MM.1S (cell line): Measurements from ENCODE around the gene UIMC1.

Experiments used
- DNase-seq: peaks from one replicate; pipeline ENCODE4 v3.0.0-alpha.2; 2015
- H2AFZ ChIP-seq: fragments of 300-600 bp; sonication (generic); 2 replicates; pipeline ENCODE4 v1.6.0; 2016; ENCODE audit warnings: antibody characterized with exemption, low read length
- H3F3A ChIP-seq: fragments of 300-600 bp; sonication (generic); 2 replicates; pipeline ENCODE4 v1.6.1; 2016; ENCODE audit warnings: mild to moderate bottlenecking, antibody characterized with exemption, low read length, moderate library complexity, mixed read lengths; ENCODE audit not compliant: insufficient read depth
- H3K27ac ChIP-seq: fragments of 300-600 bp; sonication (generic); 2 replicates; pipeline ENCODE4 v1.5.1; 2016; ENCODE audit warnings: mild to moderate bottlenecking, low read length
- H3K27me3 ChIP-seq: fragments of 300-600 bp; sonication (generic); replicated peaks from 2 replicates; pipeline ENCODE4 v1.6.0; 2016; ENCODE audit warnings: low read length; ENCODE audit not compliant: insufficient read depth
- H3K36me3 ChIP-seq: fragments of 300-600 bp; sonication (generic); replicated peaks from 2 replicates; pipeline ENCODE4 v1.6.1; 2016; ENCODE audit warnings: mild to moderate bottlenecking, low read length, mixed read lengths; ENCODE audit not compliant: insufficient read depth
- H3K4me1 ChIP-seq: fragments of 300-600 bp; sonication (generic); 2 replicates; pipeline ENCODE4 v1.6.1; 2016; ENCODE audit warnings: low read length, mixed read lengths
- H3K4me2 ChIP-seq: fragments of 300-600 bp; sonication (generic); 2 replicates; pipeline ENCODE4 v1.6.0; 2016; ENCODE audit warnings: low read depth, low read length
- H3K4me3 ChIP-seq: fragments of 300-600 bp; sonication (generic); 2 replicates; pipeline ENCODE4 v1.5.1; 2016; ENCODE audit warnings: low read length, mixed read lengths
- H3K79me2 ChIP-seq: fragments of 300-600 bp; sonication (generic); 2 replicates; pipeline ENCODE4 v1.6.1; 2016; ENCODE audit warnings: mixed run types, low read length, mixed read lengths
- H3K9ac ChIP-seq: fragments of 300-600 bp; sonication (generic); 2 replicates; pipeline ENCODE4 v1.6.1; 2016; ENCODE audit warnings: low read length, mixed read lengths
- H3K9me2 ChIP-seq: fragments of 300-600 bp; sonication (generic); replicated peaks from 2 replicates; pipeline ENCODE4 v1.6.1; 2016; ENCODE audit warnings: mild to moderate bottlenecking, low read length, mixed read lengths; ENCODE audit not compliant: insufficient read depth
- H3K9me3 ChIP-seq: fragments of 300-600 bp; sonication (generic); replicated peaks from 2 replicates; pipeline ENCODE4 v1.6.1; 2016; ENCODE audit warnings: mild to moderate bottlenecking, low read length, mixed read lengths; ENCODE audit not compliant: insufficient read depth
- H4K20me1 ChIP-seq: fragments of 300-600 bp; sonication (generic); 2 replicates; pipeline ENCODE4 v1.6.1; 2016; ENCODE audit warnings: mild to moderate bottlenecking, low read length, moderate library complexity, mixed read lengths; ENCODE audit not compliant: insufficient read depth
- CTCF ChIP-seq: fragments of 300-600 bp; sonication (generic); IDR thresholded peaks from 2 replicates; pipeline ENCODE4 v1.5.1; 2016; ENCODE audit warnings: antibody characterized with exemption, low read length, mixed read lengths
- EZH2 ChIP-seq: fragments of 300-600 bp; sonication (generic); optimal IDR thresholded peaks from 2 replicates; pipeline ENCODE3; 2017; ENCODE audit warnings: low read depth, mild to moderate bottlenecking, antibody characterized with exemption, low read length, mixed read lengths
- EZH2phosphoT487 ChIP-seq: fragments of 300-600 bp; sonication (generic); IDR thresholded peaks from 2 replicates; pipeline ENCODE4 v1.6.1; 2018; ENCODE audit warnings: antibody characterized with exemption, low read length

Gene UIMC1

GRCh38 chr5:176959051-176959450, 47.5 kb downstream of the UIMC1 start:
- H3K4me1 ChIP-seq: no peaks in the 10 kb centered on the region
- H3F3A ChIP-seq: no peaks in the 10 kb centered on the region
- no peaks in the 10 kb centered on the region for H3K27me3 ChIP-seq
- no peak overlapping the region for H3K27ac ChIP-seq
- no peak overlapping the region for H3K4me2 ChIP-seq
- TF ChIP-seq EZH2phosphoT487 (no peak), CTCF (peak; percentile 46), EZH2 (no peak)
- H3K36me3 ChIP-seq: peaks cover 5% of the 10 kb centered on the region; the same call in 1 of the 2 replicates
- DNase-seq: peak; percentile 36
- no peak overlapping the region for H3K4me3 ChIP-seq
- H3K79me2 ChIP-seq: peaks cover 21% of the 10 kb centered on the region; the same call in 1 of the 2 replicates
- H3K9ac ChIP-seq: no peak overlapping the region
- no peak overlapping the region for H2AFZ ChIP-seq
- no peaks in the 10 kb centered on the region; the same call in 1 of the 2 replicates for H4K20me1 ChIP-seq
- H3K9me3 ChIP-seq: no peaks in the 10 kb centered on the region
- H3K9me2 ChIP-seq: no peaks in the 10 kb centered on the region

- no peak overlapping the region for H3K27ac ChIP-seq
- no peaks in the 10 kb centered on the region for H3F3A ChIP-seq
- no peak overlapping the region for H2AFZ ChIP-seq
- no peak for DNase-seq
- no peaks in the 10 kb centered on the region; the same call in 1 of the 2 replicates for H4K20me1 ChIP-seq
- no peak overlapping the region for H3K4me3 ChIP-seq
- H3K9me3 ChIP-seq: no peaks in the 10 kb centered on the region
- no peaks in the 10 kb centered on the region for H3K9me2 ChIP-seq
- no peak overlapping the region for H3K4me2 ChIP-seq
- no peak for TF ChIP-seq EZH2phosphoT487
- TF ChIP-seq CTCF: no peak
- TF ChIP-seq EZH2: no peak
- no peaks in the 10 kb centered on the region for H3K27me3 ChIP-seq
- no peak overlapping the region for H3K9ac ChIP-seq
- H3K79me2 ChIP-seq: peaks cover 27% of the 10 kb centered on the region; the same call in 1 of the 2 replicates
- peaks cover 5% of the 10 kb centered on the region; the same call in 1 of the 2 replicates for H3K36me3 ChIP-seq
- H3K4me1 ChIP-seq: no peaks in the 10 kb centered on the region
These were observed 49.8 kb downstream of the UIMC1 start for GRCh38 chr5:176956756-176957155.

- H3K4me1 ChIP-seq: no peaks in the 10 kb centered on the region
- no peak overlapping the region for H3K27ac ChIP-seq
- no peaks in the 10 kb centered on the region for H3F3A ChIP-seq
- H2AFZ ChIP-seq: no peak overlapping the region
- no peaks in the 10 kb centered on the region for H3K27me3 ChIP-seq
- no peak for TF ChIP-seq CTCF
- no peak for TF ChIP-seq EZH2phosphoT487
- TF ChIP-seq EZH2: no peak
- peaks cover 27% of the 10 kb centered on the region; the same call in 1 of the 2 replicates for H3K79me2 ChIP-seq
- H3K9me2 ChIP-seq: no peaks in the 10 kb centered on the region
- H3K9me3 ChIP-seq: no peaks in the 10 kb centered on the region
- H4K20me1 ChIP-seq: no peaks in the 10 kb centered on the region; the same call in 1 of the 2 replicates
- H3K4me2 ChIP-seq: no peak overlapping the region
- peaks cover 5% of the 10 kb centered on the region; the same call in 1 of the 2 replicates for H3K36me3 ChIP-seq
- no peak for DNase-seq
- H3K9ac ChIP-seq: no peak overlapping the region
- no peak overlapping the region for H3K4me3 ChIP-seq
These were observed 50.7 kb downstream of the UIMC1 start for GRCh38 chr5:176955895-176956294.
